Inferior parietal cortex (tissue), 1 donor: ENCODE measurements around the gene CWC15.
"Not testable (repeated sequence)": the region's sequence is repeated elsewhere in the genome, so short reads cannot be mapped to it uniquely, and the experiment has no call there.

Experiments used
- DNase-seq: peaks from one replicate; pipeline ENCODE4 v3.0.0-alpha.2; 2016; ENCODE audit errors: extremely low spot score

Gene CWC15

DNA sequence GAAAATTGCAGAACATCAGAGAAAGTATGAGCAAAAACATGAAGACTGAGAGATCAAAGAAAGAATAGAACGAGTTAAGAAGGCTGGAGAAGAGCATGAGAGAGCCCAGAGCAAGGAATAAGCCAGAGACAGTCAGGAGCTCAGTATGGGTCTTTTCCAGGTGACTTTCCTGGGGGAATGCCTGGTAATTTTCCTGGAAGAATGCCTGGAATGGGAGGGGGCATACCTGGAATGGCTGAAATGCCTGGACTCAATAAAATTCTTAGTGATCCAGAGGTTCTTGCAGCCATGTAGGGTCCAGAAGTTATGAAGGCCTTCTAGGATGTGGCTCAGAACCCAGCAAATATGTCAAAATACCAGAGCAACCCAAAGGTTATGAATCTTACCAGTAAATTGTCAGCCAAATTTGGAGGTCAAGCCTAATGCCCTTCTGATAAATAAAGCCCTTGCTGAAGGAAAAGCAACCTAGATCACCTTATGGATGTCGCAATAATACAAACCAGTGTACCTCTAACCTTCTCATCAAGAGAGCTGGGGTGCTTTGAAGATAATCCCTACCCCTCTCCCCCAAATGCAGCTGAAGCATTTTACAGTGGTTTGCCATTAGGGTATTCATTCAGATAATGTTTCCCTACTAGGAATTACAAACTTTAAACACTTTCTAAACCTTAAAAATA, 59.5 kb downstream of the CWC15 start:
- DNase-seq = not testable (repeated sequence)

DNA sequence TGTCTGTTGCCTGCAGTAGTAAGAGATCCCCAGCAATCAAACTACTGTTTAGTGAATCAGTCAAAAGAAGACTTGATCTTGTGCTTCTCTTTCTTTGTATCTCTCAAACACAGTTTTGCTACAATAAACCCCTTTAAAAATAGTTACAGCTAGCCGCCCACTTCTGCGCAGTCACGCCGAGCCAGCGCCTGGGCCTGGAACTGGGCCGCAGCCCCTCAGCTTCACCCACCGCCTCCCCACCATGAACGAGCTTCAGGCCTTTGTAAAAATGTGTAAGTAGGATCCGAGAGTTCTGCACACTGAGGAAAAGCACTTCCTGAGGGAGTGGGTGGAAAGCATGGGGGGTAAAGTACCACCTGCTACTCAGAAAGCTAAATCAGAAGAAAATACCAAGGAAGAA, 60.5 kb downstream of the CWC15 start:
- DNase-seq = no peak
